GM23248 (cell line): Measurements from ENCODE around the gene NEIL1.

ENCODE experiments used
- EZH2 ChIP-seq: fragments of 200-600 bp; sonication (generic); IDR thresholded peaks from 2 replicates; pipeline ENCODE4 v1.6.1; 2018; ENCODE audit warnings: antibody characterized with exemption, mild to moderate bottlenecking; ENCODE audit not compliant: insufficient read depth, poor library complexity, severe bottlenecking
- EZH2phosphoT487 ChIP-seq: fragments of 200-600 bp; sonication (generic); IDR thresholded peaks from 2 replicates; pipeline ENCODE4 v1.6.1; 2018; ENCODE audit warnings: antibody characterized with exemption, moderate library complexity, mild to moderate bottlenecking, low read depth; ENCODE audit not compliant: insufficient read depth

GRCh38 chr15:75335705-75336355 is 11.0 kb upstream of the NEIL1 start, which contains the start of gene COMMD4:
- no peak for TF ChIP-seq EZH2
- TF ChIP-seq EZH2phosphoT487: no peak
